Measurements from ENCODE around the gene CACUL1.

Gene CACUL1

GRCh38 chr10:118732245-118733165, 22.3 kb downstream of the CACUL1 start:
- no peak for DNase-seq (ENCODE audit: low read depth)

GRCh38 chr10:118730756-118731456, 23.9 kb downstream of the CACUL1 start:
- DNase-seq (ENCODE audit: low read depth) = no peak

GRCh38 chr10:118729641-118730258, 25.0 kb downstream of the CACUL1 start:
- DNase-seq (ENCODE audit: low read depth) = no peak

GRCh38 chr10:118729200-118729599, 25.6 kb downstream of the CACUL1 start:
- DNase-seq (ENCODE audit: low read depth) = no peak

GRCh38 chr10:118725886-118726500, 28.8 kb downstream of the CACUL1 start:
- no peak for DNase-seq (ENCODE audit: low read depth)

GRCh38 chr10:118723466-118723865, 31.3 kb downstream of the CACUL1 start:
- DNase-seq (ENCODE audit: low read depth) = peak; percentile 42

GRCh38 chr10:118721539-118721876, 33.3 kb downstream of the CACUL1 start:
- DNase-seq (ENCODE audit: low read depth) = no peak

GRCh38 chr10:118720685-118721538, 33.9 kb downstream of the CACUL1 start:
- peak; percentile 31 for DNase-seq (ENCODE audit: low read depth)

- DNase-seq (ENCODE audit: low read depth) = no peak
Observed at GRCh38 chr10:118714366-118714765, 40.4 kb downstream of the CACUL1 start.

- no peak for DNase-seq (ENCODE audit: low read depth)
Observed at GRCh38 chr10:118712930-118713634, 41.7 kb downstream of the CACUL1 start.

GRCh38 chr10:118712080-118712479, 42.7 kb downstream of the CACUL1 start:
- no peak for DNase-seq (ENCODE audit: low read depth)

GRCh38 chr10:118710487-118710886, 44.3 kb downstream of the CACUL1 start:
- DNase-seq (ENCODE audit: low read depth) = no peak

GRCh38 chr10:118708571-118708970, 46.2 kb downstream of the CACUL1 start:
- DNase-seq (ENCODE audit: low read depth) = no peak

- no peak for DNase-seq (ENCODE audit: low read depth)
Observed at GRCh38 chr10:118704711-118705110, 50.1 kb downstream of the CACUL1 start.

GRCh38 chr10:118701529-118702323, 53.0 kb downstream of the CACUL1 start:
- no peak for DNase-seq (ENCODE audit: low read depth)

GRCh38 chr10:118698421-118698820, 56.3 kb downstream of the CACUL1 start:
- peak; percentile 36 for DNase-seq (ENCODE audit: low read depth)

GRCh38 chr10:118694848-118695247, 59.9 kb downstream of the CACUL1 start:
- DNase-seq (ENCODE audit: low read depth) = no peak

GRCh38 chr10:118692872-118693271, 61.9 kb downstream of the CACUL1 start:
- peak; percentile 91 for DNase-seq (ENCODE audit: low read depth)

- no peak for DNase-seq (ENCODE audit: low read depth)
Observed at GRCh38 chr10:118689070-118689858, 65.5 kb downstream of the CACUL1 start.

Data from HS-5 (cell line).